Suppressor macrophage treated with lipopolysaccharide for 4 hours (primary cell): Measurements from ENCODE around the gene ZNF560.
"Not testable (repeated sequence)": the region's sequence is repeated elsewhere in the genome, so short reads cannot be mapped to it uniquely, and the experiment has no call there.

Experiments
- DNase-seq: peaks from one replicate; pipeline ENCODE4 v3.0.0-alpha.2; 2020

The ZNF560 gene

DNA sequence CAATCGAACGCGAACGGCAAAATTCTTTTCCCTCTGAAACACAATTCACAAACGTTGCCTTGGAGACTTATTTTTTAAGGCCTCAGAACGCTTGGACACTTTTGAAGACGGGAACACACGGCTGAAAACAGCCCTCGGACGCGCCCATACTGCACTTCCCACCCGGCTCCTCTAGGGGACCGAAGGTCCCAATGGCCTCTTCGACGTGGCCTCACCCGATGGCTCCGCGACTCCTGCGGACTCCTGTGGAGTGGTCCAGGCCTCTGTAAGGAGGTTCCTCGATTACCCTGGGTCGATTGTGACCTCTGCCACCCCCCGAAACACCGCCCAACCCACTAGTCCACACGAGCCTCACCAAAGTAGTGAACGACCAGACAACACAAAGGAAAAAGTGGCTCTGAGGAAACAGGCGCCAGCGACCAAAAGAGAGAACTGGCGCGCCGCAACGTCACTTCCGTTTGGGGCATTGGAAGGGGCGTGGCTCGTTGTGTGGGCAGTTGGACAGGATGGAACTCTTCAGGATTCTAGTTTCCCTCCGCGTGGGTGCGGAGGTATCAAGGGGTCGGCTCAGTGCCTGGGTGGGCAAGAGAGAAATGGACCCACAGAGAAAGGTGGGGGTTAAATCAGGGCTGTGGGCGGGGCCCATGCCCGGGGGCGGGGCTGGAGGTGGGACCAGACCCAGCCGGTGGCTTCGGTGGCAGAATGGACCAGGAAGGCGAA, at the start of gene ZNF560:
TSS of gene ZNF560 (minus strand) at position 434 of the 720 bp plus-strand sequence. CDS start 23,303 bp downstream, outside the sequence.
- DNase-seq, result peak; percentile 0

DNA sequence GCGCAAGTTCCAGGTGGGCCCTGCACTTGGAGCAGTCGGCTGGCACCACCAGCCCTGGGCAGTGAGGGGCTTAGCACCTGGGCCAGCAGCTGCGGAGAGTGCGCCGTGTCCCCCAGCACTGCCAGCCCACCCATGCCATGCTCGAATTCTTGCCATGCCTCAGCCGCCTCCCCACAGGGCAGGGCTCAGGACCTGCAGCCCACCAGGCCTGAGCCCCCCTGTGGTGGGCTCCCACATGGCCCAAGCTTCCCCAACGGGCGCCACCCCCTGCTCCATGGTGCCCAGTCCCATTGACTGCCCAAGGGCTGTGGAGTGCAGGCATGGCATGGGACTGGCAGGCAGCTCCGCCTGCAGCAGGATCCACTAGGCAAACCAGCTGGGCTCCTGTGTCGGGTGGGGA, 49.5 kb upstream of the ZNF560 start:
- no peak for DNase-seq

DNA sequence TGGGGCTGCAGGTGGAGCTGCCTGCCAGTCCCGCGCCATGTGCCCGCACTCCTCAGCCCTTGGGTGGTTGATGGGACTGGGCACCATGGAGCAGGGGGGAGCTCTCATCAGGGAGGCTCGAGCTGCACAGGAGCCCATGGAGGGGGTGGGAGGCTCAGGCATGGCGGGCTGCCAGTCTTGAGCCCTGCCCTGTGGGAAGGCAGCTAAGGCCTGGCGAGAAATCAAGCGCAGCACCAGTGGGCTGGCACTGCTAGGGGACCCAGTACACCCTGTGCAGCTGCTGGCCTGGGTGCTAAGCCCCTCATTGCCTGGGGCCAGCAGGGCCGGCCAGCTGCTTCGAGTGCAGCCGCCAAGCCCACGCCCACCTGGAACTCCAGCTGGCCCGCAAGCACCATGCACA, 42.9 kb upstream of the ZNF560 start:
- DNase-seq, result not testable (repeated sequence)

DNA sequence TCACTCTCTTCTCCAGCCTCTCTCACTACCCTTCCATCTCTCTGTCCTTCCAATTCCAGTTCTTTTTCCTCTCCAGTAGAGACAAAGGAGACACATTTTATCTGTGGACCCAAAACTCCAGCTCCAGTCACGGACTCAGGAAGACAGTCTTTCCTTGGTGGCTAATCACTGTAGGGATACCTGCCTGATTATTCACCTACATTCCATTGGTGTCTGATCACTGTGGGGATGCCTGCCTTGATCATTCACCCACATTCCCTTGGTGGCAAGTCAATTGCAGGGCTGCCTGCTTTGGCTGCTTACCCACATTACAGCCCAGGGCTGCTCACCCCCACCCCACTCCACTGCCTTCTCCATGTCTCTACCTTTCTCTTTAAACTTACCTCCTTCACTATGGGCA, 41.5 kb upstream of the ZNF560 start:
- not testable (repeated sequence) for DNase-seq

DNA sequence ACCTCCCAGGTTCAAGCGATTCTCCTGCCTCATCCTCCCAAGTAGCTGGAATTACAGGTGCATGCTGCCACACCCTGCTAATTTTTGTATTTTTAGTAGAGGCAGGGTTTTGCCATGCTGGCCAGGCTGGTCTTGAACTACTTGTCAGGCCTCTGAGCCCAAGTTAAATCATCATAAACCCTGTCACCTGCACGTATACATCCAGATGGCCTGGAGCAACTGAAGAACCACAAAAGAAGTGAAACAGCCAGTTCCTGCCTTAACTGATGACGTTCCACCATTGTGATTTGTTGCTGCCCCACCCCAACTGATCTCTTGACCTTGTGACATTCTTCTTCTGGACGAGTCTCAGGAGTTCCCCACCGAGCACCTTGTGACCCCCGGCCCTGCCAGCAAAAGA, 40.8 kb upstream of the ZNF560 start:
- not testable (repeated sequence) for DNase-seq

DNA sequence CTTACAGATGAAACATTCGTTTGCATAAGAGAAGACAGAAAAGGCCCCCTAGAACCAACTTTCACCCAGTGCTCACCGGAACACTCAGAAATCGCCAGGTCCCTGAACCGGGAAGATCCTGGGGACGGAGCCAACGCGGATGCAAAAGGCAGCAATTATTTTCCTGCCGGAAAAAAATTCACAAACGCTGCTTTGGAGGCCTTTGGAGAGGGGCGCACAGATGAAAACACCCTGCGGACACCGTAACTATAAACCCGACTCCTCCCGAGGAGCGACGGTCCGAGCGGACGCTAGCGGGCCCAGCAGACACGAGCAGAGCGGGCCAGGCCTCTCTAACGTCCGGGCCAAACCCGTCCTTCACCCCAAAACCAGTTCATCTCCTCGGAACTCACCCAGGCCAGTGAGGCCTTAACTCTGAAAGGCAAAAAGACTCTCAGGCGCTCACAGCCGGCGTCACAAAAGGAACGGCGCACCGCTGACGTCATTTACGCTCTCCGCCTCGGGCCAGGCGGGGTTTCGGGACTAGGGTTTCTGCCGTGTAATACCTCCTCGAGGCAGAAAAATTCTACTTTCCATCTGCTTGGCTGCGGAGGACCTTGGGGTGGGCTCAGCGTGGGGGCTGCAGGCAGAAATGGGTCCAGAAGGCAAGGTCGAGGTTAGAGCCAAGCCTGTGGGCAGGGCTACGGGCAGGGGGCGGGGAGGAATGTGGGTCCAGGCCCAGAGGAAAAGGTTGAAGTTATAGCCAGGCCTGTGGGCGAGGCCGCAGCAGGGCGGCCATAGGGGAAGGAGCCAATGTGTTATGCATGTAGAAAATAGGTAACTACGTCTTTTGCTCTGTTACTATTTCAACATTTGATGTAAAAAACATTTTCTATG, 40.0 kb upstream of the ZNF560 start, which contains the start of gene ZNF426:
TSS of gene ZNF426 (minus strand) at position 463 of the 876 bp plus-strand sequence. CDS start 2,413 bp downstream, outside the sequence.
- DNase-seq, result peak; percentile 89

DNA sequence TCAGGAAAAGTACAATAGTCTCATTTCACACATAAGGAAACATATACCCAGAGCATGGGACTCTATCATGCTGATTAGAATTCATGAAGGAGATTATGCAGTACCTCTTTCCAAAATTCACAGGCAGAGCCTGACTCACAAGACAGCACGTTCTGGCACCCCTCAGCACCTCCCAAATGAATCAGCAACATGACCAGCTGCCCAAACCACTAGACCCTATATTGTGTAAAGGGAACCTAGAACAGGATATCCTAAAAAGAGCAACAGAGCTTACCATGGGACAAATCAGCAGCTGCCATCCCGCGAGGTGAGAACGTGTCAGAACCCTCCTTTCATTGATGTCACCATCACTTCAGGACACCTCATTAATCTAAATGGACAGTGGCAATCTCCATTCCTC, 37.5 kb upstream of the ZNF560 start:
- no peak for DNase-seq

DNA sequence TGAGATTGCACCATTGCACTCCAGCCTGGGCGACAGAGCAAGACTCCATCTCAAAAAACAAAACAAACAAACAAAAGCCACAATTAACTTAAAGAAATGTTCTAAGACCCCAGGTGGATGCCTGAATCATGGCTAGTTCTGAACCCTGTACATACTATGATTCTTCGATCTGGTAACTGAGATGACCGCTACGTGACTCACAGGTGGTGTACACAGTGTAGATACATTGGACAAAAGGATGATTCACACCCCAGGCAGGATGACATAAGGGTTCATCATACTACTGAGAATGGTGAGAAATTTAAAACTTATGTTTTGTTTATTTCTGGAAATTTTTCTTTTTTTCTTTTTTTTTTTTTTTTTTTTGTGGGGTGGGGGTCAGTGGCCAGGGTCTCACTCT, 33.5 kb upstream of the ZNF560 start:
- DNase-seq, result peak; percentile 16

DNA sequence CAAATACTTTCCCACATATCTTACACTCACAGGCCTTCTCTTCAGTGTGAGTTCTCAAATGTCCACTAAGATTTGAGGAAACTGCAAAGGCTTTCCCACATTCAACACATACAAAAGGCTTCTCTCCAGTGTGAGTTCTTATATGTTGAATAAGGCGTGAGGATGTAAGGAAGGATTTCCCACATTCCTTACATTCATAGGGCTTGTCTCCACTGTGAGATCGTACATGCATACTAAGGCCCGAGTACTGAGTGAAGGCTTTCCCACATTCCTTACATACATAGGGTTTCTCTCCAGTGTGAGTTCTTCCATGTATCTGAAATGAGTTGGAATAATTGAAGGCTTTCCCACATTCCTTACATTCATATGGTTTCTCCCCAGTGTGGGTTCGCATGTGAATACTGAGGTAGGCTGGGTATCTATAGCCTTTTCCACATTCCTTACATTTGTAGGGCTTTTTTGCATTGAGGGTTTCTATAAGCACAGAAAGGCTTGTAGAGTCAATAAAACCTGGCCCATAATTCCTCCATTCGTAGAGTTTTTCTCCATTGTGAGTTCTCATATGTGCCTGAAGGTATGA, 30.4 kb upstream of the ZNF560 start:
- no peak for DNase-seq

DNA sequence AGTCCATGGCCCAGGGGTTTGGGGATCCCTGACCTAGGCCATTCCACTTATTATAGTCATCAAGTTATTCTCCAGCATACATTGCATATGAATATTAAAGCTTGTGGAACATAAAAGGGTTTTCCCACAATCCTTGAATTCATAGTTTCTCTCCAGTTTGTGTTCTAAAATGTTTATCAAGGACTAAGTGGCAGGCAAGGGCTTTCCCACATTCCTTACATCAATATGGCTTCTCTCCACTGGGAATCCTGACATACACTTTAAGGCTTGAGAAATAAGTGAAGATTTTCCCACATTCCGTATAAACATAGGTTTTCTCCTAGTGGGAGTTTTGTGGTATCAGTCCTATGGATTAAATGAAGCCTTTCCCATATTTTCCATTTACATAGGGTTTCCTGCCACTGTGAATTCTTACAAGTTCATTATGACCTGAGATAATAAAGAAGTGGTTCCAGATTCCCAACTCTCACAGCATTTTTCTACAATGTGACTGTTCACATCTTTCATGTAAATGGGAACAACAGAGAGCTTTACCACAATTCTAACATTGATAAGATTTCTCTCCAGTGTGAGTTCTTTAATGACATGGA, 25.6 kb upstream of the ZNF560 start:
- no peak for DNase-seq

DNA sequence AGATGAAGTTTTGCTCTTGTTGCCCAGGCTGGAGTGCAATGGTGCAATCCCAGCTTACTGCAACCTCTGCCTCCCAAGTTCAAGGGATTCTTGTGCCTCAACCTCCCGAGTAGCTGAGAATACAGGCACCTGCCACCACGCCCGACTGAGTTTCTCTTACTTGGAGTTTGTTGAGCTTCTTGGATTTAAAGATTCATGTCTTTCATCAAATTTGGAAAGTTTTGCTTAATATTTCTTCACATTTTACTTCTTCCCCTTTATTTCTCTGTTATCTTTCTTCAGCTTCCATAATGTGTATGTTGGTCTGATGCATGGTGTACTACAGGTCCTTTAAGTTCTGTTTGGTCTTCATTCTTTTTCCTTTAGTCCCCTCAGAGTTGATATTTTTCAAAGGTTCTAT, 8.9 kb upstream of the ZNF560 start:
- DNase-seq, result no peak

DNA sequence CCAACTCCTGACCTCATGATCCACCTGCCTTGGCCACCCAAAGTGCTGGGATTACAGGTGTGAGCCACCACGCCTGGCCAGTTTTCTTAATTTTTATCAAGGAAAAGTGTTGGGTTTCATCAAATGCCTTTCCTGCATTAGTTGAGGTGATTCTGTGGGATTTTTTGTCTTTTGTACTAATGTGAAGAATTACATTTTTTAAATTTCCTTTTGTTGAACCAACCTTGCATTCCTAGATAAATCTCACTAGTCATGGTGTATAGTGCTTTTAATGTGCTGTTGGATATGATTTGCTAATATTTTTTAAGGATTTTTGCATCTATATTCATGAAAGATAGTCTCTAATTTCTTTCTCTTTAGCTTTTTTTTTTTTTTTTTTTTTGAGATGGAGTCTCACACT, 2.4 kb upstream of the ZNF560 start:
- DNase-seq, result no peak

DNA sequence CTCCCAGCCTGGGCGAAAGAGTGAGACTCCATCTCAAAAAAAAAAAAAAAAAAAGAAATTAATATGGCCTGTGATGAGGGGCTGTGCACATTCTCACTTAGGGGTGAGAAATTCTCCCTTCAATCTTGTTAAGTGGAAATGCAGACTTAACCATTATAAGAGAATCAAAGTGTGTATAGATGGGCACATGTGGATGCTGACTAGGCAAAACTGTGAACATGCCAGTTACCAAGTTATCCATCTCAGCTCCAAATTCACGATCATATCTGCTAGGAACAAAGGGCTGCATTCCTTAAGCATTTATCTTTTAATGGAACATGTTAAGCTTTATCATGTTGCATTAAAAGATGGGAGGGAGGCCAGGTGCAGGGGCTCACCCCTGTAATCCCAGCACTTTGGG, 4.3 kb downstream of the ZNF560 start:
- no peak for DNase-seq

DNA sequence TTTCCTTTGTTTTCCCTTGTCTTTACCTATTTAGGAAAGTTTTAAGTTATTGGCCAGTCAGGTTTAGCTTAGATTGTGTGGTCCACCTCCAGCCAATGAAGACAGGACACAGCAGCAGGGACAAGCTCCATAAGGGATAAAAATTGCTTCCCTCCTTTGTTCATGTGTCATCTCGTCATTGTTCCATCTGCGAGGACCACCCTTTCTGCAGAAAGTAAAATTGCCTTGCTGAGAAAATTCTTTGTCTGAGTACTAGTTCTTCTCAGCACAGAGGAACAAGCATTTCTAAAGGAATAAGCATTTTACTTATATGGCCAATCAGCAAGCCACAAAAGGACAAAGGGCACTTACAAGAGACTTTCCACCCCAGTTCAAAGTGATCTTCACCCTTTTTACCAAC, 11.4 kb downstream of the ZNF560 start:
- no peak for DNase-seq

DNA sequence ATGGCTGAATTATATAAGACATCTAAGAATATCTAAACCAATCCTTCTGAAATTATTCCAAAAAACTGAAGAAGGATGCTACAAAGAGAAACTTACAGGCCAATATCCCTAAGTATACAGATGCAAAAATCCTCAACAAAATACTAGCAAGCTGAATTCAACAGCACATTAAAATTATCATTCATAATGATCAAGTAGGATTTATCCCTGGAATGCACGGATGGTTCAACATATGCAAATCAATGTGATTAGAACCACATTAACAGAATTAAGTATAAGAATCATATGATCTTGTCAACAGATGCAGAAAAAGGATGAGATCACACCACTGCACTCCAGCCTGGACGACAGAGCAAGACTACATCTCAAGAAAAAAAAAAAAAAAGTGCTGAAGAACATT, 13.3 kb downstream of the ZNF560 start:
- no peak for DNase-seq

DNA sequence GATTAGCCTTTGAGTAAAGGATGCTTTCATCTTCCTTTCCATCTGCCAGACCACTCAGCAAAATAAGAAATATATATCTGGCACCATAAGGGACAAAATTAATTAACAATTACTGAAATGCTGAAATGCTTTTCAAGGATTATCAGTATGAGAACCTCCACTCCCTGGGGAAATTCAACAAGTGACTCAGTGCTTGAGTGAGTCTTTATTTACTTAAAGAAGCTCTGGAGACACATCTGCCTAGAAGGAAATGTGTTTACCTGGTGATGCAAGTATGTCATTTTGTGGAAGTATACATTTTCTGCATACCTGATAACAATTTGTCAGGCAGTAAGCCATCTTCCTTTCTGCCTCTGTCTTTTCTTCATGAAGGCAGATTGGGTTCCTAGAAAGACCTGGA, 23.4 kb downstream of the ZNF560 start:
- DNase-seq, result no peak

DNA sequence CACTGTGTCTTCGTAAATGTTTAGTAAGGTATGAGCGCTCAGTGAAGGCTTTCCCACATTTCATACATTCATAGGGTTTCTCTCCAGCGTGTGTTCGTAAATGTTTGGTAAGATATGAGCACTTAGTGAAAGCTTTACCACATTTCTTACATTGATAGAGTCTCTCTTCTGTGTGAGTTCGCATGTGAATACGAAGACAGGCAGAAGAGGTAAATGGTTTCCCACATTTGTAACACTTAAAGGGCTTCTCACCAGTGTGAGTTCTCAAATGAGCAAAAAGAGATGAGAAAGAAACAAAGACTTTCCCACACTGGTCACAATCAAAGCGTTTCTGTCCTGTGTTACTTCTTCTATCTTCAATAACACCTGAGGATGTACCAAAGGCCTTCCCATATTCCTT, 31.3 kb downstream of the ZNF560 start:
- no peak for DNase-seq

DNA sequence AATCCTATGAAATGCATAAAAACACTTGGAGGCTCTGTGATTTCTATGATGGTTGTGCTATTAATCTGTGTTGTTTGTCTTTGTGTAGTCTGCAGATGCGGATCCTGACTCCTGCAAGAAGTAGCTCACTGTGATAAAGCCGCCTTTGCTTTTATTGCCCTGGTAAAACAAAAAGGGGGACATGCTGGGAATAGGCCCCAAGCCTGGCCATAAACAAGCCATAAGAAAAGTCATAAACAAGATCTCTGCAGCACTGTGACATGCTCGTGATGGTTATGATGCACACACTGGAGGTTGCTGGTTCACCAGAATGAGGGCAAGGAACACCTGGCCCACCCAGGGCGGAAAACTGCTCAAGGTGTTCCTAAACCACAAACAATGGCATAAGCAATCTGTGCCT, 36.5 kb downstream of the ZNF560 start:
- no peak for DNase-seq

DNA sequence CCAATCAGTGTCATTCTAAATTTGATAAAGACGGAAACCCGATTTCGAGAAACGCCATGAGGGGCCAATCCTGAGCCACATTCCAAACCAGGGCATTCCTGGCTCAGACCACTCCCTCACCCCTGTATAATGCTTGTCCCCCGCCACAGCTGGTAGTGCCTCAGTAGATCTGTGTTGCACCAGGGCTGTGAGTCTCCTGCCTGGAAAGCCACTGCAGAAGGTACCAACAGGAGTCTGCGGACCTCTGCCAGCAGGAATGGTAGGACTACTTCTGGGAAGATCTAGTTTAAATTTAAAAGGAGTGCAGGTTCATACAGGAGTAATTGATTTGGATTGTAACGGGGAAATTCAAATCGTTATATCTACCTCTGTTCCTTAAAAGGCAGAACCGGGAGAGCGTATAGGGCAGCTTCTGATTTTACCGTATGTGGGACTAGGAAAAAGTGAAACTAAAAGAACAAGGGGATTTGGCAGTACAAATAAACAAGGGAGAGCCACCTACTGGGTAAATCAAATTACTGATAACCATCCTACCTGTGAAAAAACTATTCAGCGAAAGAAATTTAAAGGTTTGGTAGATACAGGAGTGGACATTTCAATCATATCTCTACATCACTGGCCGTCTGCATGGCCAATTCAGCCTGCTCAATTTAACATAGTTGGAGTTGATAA, 42.3 kb downstream of the ZNF560 start:
- DNase-seq, result no peak

DNA sequence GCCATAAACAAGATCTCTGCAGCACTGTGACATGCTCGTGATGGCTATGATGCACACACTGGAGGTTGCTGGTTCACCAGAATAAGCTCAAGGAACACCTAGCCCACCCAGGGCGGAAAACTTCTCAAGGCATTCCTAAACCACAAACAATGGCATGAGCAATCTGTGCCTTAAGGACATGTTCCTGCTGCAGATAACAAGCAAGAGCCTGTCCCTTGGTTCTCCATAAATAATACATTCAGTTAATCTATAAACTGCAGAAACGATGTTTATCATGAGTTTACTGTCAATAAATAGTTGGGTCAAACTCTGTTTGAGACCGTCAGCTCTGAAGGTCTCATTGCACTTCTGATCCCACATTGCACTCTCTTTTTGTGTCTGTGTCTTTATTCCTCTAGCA, 44.5 kb downstream of the ZNF560 start:
- no peak for DNase-seq

DNA sequence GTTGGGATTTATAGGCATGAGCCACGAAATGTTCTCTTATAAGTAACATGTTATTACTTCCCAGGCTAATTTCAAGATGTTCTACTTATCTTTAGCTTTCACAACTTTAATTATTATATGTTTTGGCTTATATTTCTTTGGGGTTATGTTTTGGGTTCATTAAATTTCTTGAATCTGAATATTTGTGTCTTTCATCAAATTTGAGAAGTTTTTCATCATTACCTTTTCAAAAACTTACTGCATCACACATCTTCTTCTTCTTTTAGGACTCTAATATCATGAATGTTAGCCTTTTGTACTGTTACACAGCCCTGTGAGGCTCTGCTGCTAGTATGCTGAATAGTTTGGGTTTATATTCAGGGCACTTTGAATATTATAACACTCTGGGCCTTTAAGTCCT, 53.4 kb downstream of the ZNF560 start:
- DNase-seq, result no peak

DNA sequence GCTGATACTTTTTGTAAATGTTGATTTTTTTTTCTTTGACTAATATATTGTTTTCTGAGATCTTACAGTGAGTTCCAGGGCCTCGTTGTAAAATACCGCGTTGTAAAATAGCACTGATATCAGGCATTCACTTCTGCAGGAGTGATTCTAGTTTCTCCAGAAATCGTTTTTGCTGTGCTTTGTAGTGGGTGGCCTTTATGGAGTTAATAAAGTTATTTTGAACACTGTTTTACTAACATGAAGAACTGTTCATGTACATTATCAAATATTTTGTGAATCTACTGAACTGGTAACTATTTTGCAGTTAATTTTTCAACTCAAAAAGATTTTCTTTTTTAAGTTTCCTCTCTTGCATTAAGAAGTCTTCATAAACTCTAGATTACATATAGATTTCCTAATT, 62.1 kb downstream of the ZNF560 start:
- DNase-seq, result no peak
